ENCODE measurements around the gene TOR1AIP1.
"Not testable (repeated sequence)": the region's sequence is repeated elsewhere in the genome, so short reads cannot be mapped to it uniquely, and the experiment has no call there.

The TOR1AIP1 gene

DNA sequence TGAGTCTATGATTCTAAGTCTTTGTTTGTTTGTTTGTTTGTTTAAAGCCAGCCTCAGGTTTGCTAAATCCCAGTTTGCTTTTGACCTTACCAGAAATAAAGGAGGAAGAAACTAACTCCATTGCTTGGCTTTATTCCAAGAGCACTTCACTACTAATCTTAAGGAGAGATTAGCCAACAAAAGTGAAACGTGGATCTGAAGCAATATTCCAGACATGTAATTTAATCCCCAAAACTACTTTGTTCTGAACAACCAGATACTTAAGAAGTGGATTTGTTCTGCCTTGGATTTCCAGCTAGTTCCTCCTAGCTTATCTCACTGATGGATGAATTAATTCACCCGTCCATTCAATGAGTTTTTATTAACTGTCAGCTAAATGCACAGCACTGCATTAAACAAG, 56.7 kb downstream of the TOR1AIP1 start:
- no peak for DNase-seq

DNA sequence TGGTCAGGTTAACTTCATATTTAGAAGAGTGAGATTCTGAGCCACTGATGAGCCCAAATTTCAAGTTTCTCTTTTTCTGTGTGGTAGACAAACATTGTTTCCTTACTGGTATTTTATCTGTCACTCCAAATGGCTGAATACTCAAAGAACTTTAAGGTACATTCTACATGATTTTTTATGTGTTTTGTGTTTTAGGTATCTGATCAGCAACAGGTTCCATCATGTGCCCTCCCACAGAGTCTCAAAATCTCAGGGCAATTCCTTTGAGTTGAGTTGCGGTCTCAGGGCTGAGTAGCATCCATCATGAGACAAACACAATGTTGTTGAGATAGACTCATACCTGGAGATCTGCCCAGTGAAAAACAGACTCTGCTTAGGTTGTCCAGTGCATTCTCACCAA, 57.9 kb downstream of the TOR1AIP1 start:
- DNase-seq, result no peak

DNA sequence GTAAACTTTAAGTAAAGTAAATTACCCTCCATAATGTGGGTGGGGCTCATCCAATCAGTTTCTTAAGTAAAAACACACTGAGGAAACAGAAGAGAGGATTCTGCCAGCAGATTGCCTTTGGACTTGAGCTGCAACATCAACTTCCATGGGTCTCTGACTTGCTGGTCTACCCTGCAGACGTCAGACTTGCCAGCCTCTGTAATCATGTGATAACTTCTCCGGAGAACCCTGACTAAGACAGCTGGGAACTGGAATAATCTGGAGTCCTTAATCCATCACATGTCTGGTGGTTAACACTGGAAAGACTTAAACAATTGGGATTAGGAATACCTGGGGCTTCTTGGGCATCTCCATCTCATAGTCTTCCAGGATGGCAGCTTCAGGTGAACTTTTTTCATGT, 59.4 kb downstream of the TOR1AIP1 start:
- DNase-seq, result no peak

DNA sequence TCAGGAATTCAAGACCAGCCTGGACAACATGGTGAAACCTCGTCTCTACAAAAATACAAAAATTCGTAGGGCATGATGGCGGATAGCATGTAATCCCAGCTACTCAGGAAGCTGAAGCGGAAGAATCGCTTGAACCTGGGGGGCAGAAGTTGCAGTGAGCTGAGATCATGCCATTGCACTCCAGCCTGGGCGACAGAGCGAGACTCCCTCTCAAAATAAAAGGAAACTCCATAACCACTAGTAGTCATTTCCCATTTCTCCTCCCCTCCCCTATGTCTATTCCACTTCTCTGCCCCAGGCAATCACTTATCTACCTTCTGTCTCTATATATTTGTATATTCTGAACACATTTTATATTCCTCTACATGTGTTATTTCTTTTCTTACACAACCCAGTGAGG, 68.6 kb downstream of the TOR1AIP1 start:
- no peak for DNase-seq

DNA sequence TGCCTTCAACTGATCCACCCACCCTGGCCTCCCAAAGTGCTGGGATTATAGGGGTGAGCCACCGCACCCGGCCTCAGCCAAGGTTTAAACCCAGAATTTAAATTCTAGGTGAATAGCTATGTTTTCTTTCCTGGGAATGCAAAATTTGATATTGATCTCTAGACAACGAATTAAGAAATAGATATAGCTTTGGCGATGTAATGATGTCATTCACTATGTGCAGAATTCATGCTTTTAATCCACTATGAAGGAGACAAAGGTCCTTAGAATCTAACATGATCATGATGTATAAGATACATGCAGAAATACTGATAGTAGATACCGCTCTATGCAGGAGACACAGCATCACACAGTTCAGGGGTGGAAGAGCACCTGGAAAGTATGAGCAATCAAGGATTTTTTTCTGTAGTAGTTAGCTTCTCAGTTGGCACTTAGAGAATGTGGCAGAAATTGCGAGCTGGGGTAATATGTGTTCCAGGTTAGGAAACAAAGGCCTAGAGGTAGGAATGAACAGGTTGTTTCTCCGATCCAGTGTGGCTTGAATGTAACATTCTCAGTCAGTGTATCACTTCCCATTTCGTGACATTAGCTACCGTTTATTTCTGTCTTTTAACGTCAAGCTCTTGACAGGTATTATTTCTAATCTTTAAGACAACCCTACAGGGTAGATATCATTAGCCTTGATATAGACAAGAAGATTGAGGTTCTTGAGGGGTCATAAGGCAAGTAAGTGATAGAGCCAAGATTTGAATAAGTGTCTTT, 69.5 kb downstream of the TOR1AIP1 start:
- DNase-seq, result no peak

DNA sequence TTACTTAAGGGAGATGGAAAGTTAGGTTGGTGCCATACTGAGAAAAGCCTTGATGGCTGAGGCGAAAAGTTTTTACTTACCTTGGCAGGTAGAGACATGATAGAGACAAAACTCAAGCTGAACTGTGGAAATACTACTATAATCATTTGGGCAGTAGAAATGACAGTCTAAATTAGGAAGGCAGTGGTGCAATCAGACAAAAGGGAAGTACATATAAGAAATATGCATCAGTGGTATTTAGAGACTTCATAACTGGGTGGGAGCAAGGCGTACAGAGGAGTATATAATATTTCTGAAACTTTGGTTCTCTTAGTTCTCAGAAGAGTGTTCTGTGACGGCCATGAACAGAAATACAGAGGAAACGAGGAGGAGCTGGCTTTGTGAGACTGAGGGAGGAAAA, 70.1 kb downstream of the TOR1AIP1 start:
- DNase-seq, result no peak

DNA sequence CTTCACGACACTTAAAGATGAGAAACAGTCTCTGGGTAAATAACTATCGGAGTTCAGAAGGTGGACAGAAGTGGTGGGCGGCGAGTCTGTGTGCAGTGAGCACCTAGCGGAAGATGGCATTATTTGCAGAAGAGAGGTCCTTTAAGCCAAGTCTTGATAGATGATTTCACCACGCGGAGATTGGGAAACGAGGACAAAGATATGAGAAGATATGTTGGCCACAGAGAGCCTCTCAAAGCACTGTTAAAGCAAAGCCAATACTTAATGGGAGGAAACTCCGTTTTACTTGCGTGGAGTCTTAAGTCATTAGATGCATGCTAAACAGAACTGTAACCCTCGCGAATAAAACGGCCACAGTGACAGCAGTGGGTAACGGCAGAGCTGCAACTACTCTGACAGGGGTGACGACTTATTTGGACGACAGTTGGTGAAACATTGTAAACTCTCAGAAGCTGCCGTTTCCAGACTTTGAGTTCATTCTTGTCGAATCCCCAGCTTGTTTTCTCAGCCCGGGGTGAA, 71.9 kb downstream of the TOR1AIP1 start:
- no peak for DNase-seq

DNA sequence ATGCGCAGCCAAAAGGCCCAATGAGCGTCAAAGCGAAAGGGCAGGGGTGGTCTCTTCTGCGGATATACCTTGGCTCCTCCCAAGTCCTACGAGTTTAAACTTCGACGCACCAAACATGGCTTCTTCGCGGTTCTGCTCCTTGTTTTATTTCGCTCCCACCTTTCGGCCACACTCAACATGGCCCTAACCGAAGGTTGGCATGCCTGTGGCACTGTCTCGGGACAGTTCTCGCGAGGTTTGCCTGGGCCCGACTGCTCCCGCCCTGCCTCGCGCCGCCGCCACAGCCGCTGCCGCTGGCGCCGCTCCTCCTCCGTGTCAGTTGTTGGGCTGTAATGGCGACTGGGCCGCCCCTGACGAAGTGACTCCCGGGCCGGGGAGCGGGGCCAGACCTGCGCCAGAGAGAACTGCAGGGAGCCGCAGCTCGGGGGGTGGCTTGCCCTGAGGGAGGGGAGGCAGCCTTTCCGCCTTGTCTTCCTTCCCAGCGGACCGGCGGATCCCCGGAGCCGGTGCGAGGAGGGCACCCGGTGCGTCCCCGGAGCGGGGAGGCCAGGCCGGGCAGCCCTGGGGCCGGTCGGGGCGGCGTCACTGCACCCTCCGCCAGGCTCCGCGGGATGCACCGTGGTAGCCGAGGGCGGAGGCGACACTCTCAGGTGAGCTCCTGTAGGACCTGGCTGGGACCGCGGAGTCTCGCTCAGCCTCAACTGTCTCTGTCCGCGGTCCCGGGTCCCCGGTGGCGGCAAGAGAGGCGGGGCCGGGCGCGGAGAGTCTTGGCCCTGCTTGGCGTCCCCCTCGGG, 72.6 kb downstream of the TOR1AIP1 start, which contains the start of gene CEP350:
Gene CEP350 (plus strand): TSS at position 318 of the 794 bp plus-strand sequence. CDS start 31,372 bp downstream, outside the sequence.
- DNase-seq, result peak; percentile 99

DNA sequence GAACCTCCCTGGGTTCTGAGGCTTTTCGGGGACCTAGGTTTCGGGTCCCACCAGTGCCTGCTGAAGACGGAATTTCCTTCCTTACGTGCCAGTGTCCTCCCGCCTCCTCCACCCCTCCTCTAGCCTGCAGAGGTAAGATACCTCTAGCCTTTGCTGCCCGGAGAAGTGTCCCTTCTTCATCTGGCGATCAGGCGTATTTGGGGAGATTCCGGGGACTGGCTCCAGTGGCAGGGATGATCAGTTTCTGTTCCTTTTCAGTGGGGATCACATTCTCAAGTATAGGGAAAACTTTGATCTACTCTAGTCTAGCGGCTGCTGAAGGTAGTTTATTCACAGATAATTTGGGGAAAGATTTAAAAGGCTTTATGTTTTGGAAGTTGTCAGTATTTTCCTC, 73.2 kb downstream of the TOR1AIP1 start:
- no peak for DNase-seq

DNA sequence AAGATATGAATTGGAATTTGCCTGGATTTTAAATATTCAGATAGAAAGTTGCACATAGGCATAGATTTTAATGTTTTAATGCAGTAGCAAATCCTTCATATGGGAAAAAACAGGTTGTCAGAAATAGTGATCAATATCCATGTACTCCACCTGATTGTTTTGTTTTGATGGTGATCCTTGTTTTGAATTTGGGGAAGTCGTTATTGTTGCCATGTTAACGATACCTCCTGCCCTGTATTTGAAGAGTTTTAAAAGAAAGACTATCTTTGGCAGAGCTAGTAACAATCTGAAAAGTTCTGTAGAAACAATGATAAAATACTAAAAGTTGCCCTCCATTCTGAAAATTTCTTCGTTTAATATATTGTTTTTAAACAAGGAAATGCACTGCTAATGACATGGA, 73.6 kb downstream of the TOR1AIP1 start:
- no peak for DNase-seq

DNA sequence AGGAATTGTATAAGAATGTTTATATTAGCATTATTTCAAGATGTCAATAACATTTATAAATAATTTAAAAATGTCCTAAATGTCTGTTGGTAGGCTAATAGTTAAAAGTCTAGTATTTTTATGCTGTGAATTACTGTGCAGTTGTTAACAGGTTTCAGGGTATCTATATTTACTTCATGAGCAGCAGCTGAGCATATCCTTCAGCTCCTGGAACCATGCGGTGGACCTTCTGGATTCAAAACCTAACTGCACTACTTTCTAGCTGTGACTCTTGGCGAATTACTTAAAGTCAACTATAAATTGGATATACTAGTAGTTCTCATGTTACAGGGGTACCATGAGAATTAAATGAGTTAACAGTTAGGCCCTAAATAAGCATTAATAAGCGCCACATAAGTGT, 76.3 kb downstream of the TOR1AIP1 start:
- DNase-seq, result no peak

DNA sequence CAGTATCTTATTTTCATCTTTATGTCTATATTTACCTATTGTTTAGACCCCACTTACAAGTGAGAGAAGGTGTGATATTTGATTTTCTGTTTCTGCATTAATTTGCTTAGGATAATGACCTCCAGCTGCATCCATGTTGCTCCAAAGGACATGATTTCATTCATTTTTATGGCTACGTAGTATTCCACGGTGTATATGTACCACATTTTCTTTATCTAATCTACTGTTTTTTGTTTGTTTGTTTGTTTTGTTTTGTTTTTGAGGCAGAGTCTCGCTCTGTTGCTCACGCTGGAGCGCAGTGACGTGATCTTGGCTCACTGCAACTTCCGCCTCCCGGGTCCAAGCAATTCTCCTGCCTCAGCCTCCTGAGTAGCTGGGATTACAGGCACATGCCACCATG, 80.1 kb downstream of the TOR1AIP1 start:
- not testable (repeated sequence) for DNase-seq

DNA sequence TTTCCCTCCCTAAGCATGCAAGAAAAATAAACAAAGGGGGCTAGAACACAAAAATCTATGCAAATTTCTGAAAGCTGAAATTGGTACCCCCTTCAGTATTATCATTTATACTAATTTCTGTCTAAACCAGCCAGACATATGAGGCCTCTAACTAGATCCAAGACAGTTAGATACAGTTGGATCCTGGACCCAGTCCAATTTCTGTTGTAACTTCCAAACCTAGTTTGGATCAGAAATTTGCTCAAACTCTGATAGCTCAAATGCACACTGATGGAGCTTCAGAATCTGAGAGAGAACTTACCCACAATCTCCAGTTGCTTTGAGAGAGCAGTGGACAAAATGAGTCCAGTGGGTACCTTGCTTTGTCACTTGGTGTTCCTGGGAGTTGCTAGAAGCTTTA, 84.5 kb downstream of the TOR1AIP1 start:
- DNase-seq, result no peak

DNA sequence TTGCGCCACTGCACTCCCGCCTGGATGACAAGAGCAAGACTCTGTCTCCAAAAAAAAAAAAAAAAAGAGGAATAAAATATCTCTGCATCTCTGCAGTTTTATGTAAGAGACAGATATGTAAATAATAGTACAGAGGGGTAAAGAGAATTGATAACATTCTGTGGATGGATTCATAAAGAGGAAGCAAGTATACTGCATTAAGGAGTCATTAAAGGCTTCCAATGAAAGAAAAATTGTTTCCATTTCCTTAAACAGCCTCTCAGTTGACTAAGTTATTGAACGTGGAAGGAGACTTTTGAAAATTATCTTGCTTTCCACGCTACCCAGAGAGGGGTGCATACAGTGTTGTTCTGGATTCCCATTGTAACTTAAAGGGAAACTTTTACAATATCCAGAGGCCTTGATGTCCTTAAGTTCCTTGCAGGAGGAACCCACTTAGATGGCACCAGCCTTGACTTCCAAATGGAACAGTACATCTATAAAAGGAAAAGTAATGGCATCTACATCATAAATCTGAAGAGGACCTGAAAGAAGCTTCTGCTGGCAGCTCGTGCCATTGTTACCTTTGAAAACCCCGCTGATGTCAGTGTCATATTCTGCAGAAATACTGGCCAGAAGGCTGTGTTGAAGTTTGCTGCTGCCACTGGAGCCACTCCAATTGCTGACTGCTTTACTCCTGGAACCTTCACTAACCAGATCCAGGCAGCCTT, 86.4 kb downstream of the TOR1AIP1 start:
- no peak for DNase-seq

DNA sequence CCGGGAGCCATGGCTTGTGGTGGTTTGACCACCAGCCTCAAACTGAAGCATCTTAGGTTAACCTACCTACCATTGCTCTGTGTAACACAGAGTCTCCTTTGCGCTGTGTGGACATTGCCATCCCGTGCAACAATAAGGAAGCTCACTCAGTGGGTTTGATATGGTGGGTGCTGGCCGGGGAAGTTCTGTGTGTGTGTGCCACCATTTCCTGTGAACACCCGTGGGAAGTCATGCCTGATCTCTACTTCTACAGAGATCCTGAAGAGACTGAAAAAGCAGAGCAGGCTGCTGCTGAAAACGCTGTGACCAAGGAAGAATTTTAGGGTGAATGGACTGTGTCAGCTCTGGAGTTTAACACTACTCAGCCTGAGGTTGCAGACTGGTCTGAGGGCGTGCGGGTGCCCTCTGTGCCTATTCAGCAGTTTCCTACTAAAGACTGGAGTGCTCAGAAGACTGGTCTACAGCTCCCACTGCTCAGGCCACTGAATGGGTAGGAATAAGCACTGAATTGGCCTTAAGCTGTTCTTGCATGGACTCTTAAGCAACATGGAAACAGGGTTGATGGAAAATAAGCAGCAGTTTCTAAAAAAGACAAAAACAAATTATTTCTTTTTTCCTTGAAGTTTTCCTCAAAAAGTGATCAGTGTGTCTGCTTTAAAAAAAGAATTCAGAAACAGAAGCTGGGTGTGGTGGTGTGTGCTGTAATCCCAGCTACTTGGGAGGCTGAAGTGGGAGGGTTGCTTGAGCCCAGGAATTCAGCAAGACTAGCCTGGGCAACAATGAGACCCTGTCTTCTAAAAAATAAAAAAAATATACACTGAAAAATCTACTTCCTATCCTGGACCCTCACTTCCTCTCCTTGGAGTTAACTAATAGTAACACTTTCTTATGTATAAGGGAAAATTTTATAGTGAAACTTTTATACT, 87.2 kb downstream of the TOR1AIP1 start:
- DNase-seq, result no peak
